Mucosa of stomach (tissue), 1 donor: ENCODE data around the gene RAB5B.

Source experiments
- H3K27me3 ChIP-seq: one replicate; pipeline ENCODE4 v1.7.0; 2013; ENCODE audit warnings: mild to moderate bottlenecking, low read length; ENCODE audit not compliant: control insufficient read depth, insufficient read depth
- H3K36me3 ChIP-seq: one replicate; pipeline ENCODE4 v1.7.0; 2013; ENCODE audit warnings: low read length; ENCODE audit not compliant: control insufficient read depth, insufficient read depth
- H3K4me1 ChIP-seq: one replicate; pipeline ENCODE4 v1.7.0; 2013; ENCODE audit warnings: mild to moderate bottlenecking, low read length; ENCODE audit not compliant: control insufficient read depth, insufficient read depth
- H3K4me3 ChIP-seq: one replicate; pipeline ENCODE4 v1.7.0; 2013; ENCODE audit warnings: low read length
- H3K9ac ChIP-seq: one replicate; pipeline ENCODE4 v1.7.0; 2013; ENCODE audit warnings: mild to moderate bottlenecking, low read length, moderate library complexity
- H3K9me3 ChIP-seq: one replicate; pipeline ENCODE4 v1.7.0; 2013; ENCODE audit warnings: mild to moderate bottlenecking, low read length, moderate library complexity; ENCODE audit not compliant: control insufficient read depth
- donor health status: Pancreatic carcinoma.

The RAB5B gene

GRCh38 chr12:55955800-55956508, 17.9 kb upstream of the RAB5B start:
- Histone ChIP-seq H3K4me1 (peaks cover 22% of the 10 kb centered on the region), H3K9ac (no peak overlapping the region), H3K27me3 (no peaks in the 10 kb centered on the region), H3K9me3 (no peaks in the 10 kb centered on the region), H3K4me3 (no peak overlapping the region), H3K36me3 (peaks cover 4% of the 10 kb centered on the region)

GRCh38 chr12:55957106-55957859, 16.6 kb upstream of the RAB5B start:
- Histone ChIP-seq H3K27me3 (no peaks in the 10 kb centered on the region), H3K36me3 (peaks cover 4% of the 10 kb centered on the region), H3K9me3 (no peaks in the 10 kb centered on the region), H3K4me1 (peaks cover 22% of the 10 kb centered on the region), H3K9ac (no peak overlapping the region), H3K4me3 (no peak overlapping the region)

GRCh38 chr12:55963760-55964159, 10.1 kb upstream of the RAB5B start:
- Histone ChIP-seq H3K9ac (no peak overlapping the region), H3K36me3 (no peaks in the 10 kb centered on the region), H3K9me3 (no peaks in the 10 kb centered on the region), H3K27me3 (no peaks in the 10 kb centered on the region), H3K4me1 (peaks cover 10% of the 10 kb centered on the region), H3K4me3 (no peak overlapping the region)

- Histone ChIP-seq H3K4me1 (peaks cover 10% of the 10 kb centered on the region), H3K9me3 (no peaks in the 10 kb centered on the region), H3K9ac (no peak overlapping the region), H3K36me3 (no peaks in the 10 kb centered on the region), H3K27me3 (no peaks in the 10 kb centered on the region), H3K4me3 (no peak overlapping the region)
Observed at GRCh38 chr12:55965240-55965639, 8.6 kb upstream of the RAB5B start.

- Histone ChIP-seq H3K27me3 (no peaks in the 10 kb centered on the region), H3K36me3 (no peaks in the 10 kb centered on the region), H3K4me3 (peak within 1 kb of the TSS; percentile 94), H3K4me1 (peaks cover 10% of the 10 kb centered on the region), H3K9me3 (no peaks in the 10 kb centered on the region), H3K9ac (peak within 1 kb of the TSS; percentile 93)
Observed at GRCh38 chr12:55965941-55966407, 7.9 kb upstream of the RAB5B start, which contains the start of gene PMEL. Gene PMEL, minus strand, starts transcription at chr12:55966042. Its CDS starts 31 bp downstream, at chr12:55966011.

- Histone ChIP-seq H3K9ac (peak within 1 kb of the TSS; percentile 93), H3K4me1 (peaks cover 10% of the 10 kb centered on the region), H3K9me3 (no peaks in the 10 kb centered on the region)
Observed at GRCh38 chr12:55966408-55967281, 7.2 kb upstream of the RAB5B start, which contains the start of gene CDK2. Gene CDK2, plus strand, starts transcription at chr12:55966830. Its CDS starts 179 bp downstream, at chr12:55967009.

GRCh38 chr12:55969356-55969755, 4.5 kb upstream of the RAB5B start:
- Histone ChIP-seq H3K9ac (no peak overlapping the region), H3K27me3 (no peaks in the 10 kb centered on the region), H3K4me1 (peaks cover 19% of the 10 kb centered on the region), H3K4me3 (no peak overlapping the region), H3K9me3 (no peaks in the 10 kb centered on the region), H3K36me3 (no peaks in the 10 kb centered on the region)

More at GRCh38 chr12:55966408-55967281, 7.2 kb upstream of the RAB5B start, which contains the start of gene CDK2:
- Histone ChIP-seq H3K27me3 (no peaks in the 10 kb centered on the region), H3K36me3 (no peaks in the 10 kb centered on the region), H3K4me3 (peak within 1 kb of the TSS; percentile 94)

- H3K36me3 ChIP-seq, result no peaks in the 10 kb centered on the region
- H3K4me3 ChIP-seq, result no peak overlapping the region
- no peak overlapping the region for H3K9ac ChIP-seq
- H3K27me3 ChIP-seq, result no peaks in the 10 kb centered on the region
- no peaks in the 10 kb centered on the region for H3K9me3 ChIP-seq
- H3K4me1 ChIP-seq, result peaks cover 19% of the 10 kb centered on the region
Observed at GRCh38 chr12:55970775-55971174, 3.1 kb upstream of the RAB5B start.

GRCh38 chr12:55972042-55972441, 1.8 kb upstream of the RAB5B start:
- Histone ChIP-seq H3K4me3 (no peak overlapping the region), H3K4me1 (peaks cover 21% of the 10 kb centered on the region), H3K9ac (no peak overlapping the region), H3K36me3 (no peaks in the 10 kb centered on the region), H3K27me3 (no peaks in the 10 kb centered on the region), H3K9me3 (no peaks in the 10 kb centered on the region)

- Histone ChIP-seq H3K27me3 (no peaks in the 10 kb centered on the region), H3K36me3 (no peaks in the 10 kb centered on the region), H3K4me3 (peak overlapping the region; percentile 71), H3K4me1 (peaks cover 17% of the 10 kb centered on the region), H3K9me3 (no peaks in the 10 kb centered on the region), H3K9ac (peak overlapping the region; percentile 87)
Observed at GRCh38 chr12:55972456-55972855, 1.4 kb upstream of the RAB5B start.

GRCh38 chr12:55972911-55973598, 823 bp upstream of the RAB5B start:
- H3K4me1 ChIP-seq, result peaks cover 13% of the 10 kb centered on the region
- no peaks in the 10 kb centered on the region for H3K9me3 ChIP-seq
- no peaks in the 10 kb centered on the region for H3K36me3 ChIP-seq
- H3K27me3 ChIP-seq, result no peaks in the 10 kb centered on the region
- H3K9ac ChIP-seq, result peak overlapping the region; percentile 87
- H3K4me3 ChIP-seq, result peak overlapping the region; percentile 71
